ENCODE results near the gene POLR2L. TPM values are rescaled to one million over a fixed set of nuclear protein-coding genes. Genes with fewer than 3 reads are reported as not detected.

POLR2L gene
- total and polyA plus RNA-seq, 2 of the 13 experiments (the other 11 are each of a cell fraction or from before 2014, with no cell fraction given), result 104 to 114 TPM

DNA sequence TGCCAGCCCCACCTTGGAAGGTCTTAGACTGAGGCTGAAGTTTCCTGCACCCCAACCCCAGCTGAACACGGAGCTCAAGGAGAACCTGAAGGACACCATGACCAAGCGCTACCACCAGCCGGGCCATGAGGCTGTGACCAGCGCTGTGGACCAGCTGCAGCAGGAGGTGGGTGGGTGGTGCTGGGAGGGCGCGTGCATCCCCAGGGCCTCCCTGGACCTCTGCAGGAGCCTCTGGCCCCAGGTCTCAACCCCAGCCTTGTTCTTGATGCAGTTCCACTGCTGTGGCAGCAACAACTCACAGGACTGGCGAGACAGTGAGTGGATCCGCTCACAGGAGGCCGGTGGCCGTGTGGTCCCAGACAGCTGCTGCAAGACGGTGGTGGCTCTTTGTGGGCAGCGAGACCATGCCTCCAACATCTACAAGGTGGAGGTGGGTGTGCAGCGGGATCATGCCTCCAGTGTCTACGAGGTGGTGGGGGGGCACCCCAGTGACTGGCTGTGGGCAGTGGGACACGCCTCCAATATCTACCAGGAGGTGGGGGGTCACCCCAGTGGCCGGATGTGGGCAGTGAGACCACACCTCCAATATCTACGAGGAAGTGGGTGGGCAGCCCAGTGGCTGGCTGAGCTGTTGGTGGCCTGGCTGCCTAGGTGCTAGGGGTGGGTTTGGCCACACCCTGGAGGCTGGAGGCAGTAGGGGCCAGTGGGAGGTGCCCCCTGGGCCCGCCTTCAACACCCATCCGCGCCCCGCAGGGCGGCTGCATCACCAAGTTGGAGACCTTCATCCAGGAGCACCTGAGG, 4.9 kb downstream of the POLR2L start (continued):
- TF ChIP-seq ZNF33A (CRISPR knock-in tag; IDR thresholded peaks at IDR 0.05; ENCODE audit: borderline replicate concordance) (no peak), NPAS2 (CRISPR knock-in tag; IDR thresholded peaks at IDR 0.05; ENCODE audit: borderline replicate concordance) (no peak), HNF4A (CRISPR knock-in tag; IDR thresholded peaks at IDR 0.05) (no peak), TEAD3 (CRISPR knock-in tag; optimal IDR thresholded peaks at IDR 0.05; ENCODE audit: borderline replicate concordance) (no peak), HNRNPLL (IDR thresholded peaks at IDR 0.05; ENCODE audit: low read depth, low read length, poor library complexity, severe bottlenecking) (peak; percentile 14), ZSCAN12 (CRISPR knock-in tag; IDR thresholded peaks at IDR 0.05) (no peak), TFDP2 (CRISPR knock-in tag; IDR thresholded peaks at IDR 0.05) (no peak), RBM22 (optimal IDR thresholded peaks at IDR 0.05; ENCODE audit: low read length) (peak; percentile 87), ATF1 (CRISPR knock-in tag; IDR thresholded peaks at IDR 0.05) (no peak), SMYD3 (CRISPR knock-in tag; IDR thresholded peaks at IDR 0.05) (no peak), ZNF740 (CRISPR knock-in tag; IDR thresholded peaks at IDR 0.05) (peak; percentile 84), AGO1 (IDR thresholded peaks at IDR 0.05; ENCODE audit: low read depth, low read length, poor library complexity, severe bottlenecking) (peak; percentile 89), SP4 (CRISPR knock-in tag; IDR thresholded peaks at IDR 0.05) (no peak), ZSCAN25 (CRISPR knock-in tag; IDR thresholded peaks at IDR 0.05) (no peak), ZNF607 (CRISPR knock-in tag; IDR thresholded peaks at IDR 0.05; ENCODE audit: borderline replicate concordance) (no peak), RBFOX2 (IDR thresholded peaks at IDR 0.05; ENCODE audit: low read depth, low read length) (peak; percentile 75), AKAP8 (CRISPR knock-in tag; IDR thresholded peaks at IDR 0.05) (peak; percentile 81), HNRNPH1 (optimal IDR thresholded peaks at IDR 0.05; ENCODE audit: low read depth, low read length) (no peak), ZNF326 (CRISPR knock-in tag; IDR thresholded peaks at IDR 0.05; ENCODE audit: borderline replicate concordance) (no peak), SIX1 (CRISPR knock-in tag; IDR thresholded peaks at IDR 0.05; ENCODE audit: borderline replicate concordance) (no peak), ZFP62 (CRISPR knock-in tag; IDR thresholded peaks at IDR 0.05) (no peak), DR1 (CRISPR knock-in tag; IDR thresholded peaks at IDR 0.05) (0 out of 2 replicates have a peak, but pooled peaks have one; percentile 26), SALL2 (CRISPR knock-in tag; IDR thresholded peaks at IDR 0.05) (no peak)
- TF ChIP-seq, protein P1, sequence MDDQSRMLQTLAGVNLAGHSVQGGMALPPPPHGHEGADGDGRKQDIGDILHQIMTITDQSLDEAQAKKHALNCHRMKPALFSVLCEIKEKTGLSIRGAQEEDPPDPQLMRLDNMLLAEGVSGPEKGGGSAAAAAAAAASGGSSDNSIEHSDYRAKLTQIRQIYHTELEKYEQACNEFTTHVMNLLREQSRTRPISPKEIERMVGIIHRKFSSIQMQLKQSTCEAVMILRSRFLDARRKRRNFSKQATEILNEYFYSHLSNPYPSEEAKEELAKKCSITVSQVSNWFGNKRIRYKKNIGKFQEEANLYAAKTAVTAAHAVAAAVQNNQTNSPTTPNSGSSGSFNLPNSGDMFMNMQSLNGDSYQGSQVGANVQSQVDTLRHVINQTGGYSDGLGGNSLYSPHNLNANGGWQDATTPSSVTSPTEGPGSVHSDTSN (CRISPR knock-in tag; IDR thresholded peaks at IDR 0.05; ENCODE audit: borderline replicate concordance), result no peak
- TF ChIP-seq, protein P2, sequence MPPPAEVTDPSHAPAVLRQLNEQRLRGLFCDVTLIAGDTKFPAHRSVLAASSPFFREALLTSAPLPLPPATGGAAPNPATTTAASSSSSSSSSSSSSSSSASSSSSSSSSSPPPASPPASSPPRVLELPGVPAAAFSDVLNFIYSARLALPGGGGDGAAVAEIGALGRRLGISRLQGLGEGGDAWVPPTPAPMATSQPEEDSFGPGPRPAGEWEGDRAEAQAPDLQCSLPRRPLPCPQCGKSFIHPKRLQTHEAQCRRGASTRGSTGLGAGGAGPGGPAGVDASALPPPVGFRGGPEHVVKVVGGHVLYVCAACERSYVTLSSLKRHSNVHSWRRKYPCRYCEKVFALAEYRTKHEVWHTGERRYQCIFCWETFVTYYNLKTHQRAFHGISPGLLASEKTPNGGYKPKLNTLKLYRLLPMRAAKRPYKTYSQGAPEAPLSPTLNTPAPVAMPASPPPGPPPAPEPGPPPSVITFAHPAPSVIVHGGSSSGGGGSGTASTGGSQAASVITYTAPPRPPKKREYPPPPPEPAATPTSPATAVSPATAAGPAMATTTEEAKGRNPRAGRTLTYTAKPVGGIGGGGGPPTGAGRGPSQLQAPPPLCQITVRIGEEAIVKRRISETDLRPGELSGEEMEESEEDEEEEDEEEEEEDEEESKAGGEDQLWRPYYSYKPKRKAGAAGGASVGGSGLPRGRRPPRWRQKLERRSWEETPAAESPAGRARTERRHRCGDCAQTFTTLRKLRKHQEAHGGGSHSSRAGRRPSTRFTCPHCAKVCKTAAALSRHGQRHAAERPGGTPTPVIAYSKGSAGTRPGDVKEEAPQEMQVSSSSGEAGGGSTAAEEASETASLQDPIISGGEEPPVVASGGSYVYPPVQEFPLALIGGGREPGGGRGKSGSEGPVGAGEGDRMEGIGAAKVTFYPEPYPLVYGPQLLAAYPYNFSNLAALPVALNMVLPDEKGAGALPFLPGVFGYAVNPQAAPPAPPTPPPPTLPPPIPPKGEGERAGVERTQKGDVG (CRISPR knock-in tag; IDR thresholded peaks at IDR 0.05; ENCODE audit: borderline replicate concordance), result no peak
